Retinal pigment epithelial cell (primary cell): ENCODE measurements around the gene SLC8A1.

Source experiments
- DNase-seq: peaks from one replicate; pipeline ENCODE4 v3.0.0-alpha.2; 2010; ENCODE audit warnings: low read depth
- H3K4me3 ChIP-seq: 2 replicates; pipeline ENCODE4 v1.5.1; 2011; ENCODE audit warnings: mild to moderate bottlenecking, low read length, control low read depth, moderate library complexity
- TF ChIP-seq, protein P1 (sequence below): conservative IDR thresholded peaks from 2 replicates; pipeline ENCODE4 v1.5.1; 2011; ENCODE audit warnings: low read depth, low read length, control low read depth, inconsistent platforms

The SLC8A1 gene

DNA sequence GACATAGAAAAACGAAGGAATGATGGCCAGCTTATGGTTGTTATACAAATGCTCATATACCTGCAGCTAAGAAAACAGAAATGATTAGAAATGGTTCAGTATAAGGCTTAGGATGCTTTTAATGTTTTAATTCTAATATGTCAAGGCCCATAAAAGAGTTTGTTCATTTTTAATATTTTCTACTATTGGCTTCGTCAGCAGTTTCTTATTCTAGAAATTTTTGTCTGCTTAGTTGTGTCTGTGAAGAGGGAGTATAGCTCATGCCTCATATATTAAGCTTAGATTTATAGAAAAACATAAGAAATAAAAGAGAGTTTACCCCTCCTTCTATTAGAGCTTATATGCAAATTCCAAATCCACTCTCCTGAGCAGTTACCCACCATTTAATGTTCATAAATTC lies 292.6 kb downstream of the SLC8A1 start:
- TF ChIP-seq, protein P1, sequence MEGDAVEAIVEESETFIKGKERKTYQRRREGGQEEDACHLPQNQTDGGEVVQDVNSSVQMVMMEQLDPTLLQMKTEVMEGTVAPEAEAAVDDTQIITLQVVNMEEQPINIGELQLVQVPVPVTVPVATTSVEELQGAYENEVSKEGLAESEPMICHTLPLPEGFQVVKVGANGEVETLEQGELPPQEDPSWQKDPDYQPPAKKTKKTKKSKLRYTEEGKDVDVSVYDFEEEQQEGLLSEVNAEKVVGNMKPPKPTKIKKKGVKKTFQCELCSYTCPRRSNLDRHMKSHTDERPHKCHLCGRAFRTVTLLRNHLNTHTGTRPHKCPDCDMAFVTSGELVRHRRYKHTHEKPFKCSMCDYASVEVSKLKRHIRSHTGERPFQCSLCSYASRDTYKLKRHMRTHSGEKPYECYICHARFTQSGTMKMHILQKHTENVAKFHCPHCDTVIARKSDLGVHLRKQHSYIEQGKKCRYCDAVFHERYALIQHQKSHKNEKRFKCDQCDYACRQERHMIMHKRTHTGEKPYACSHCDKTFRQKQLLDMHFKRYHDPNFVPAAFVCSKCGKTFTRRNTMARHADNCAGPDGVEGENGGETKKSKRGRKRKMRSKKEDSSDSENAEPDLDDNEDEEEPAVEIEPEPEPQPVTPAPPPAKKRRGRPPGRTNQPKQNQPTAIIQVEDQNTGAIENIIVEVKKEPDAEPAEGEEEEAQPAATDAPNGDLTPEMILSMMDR: no peak
- H3K4me3 ChIP-seq: no peak overlapping the region
- no peak for DNase-seq

GRCh38 chr2:40158781-40159180 lies 293.1 kb downstream of the SLC8A1 start:
- no peak for DNase-seq
- TF ChIP-seq, protein P1: no peak
- no peak overlapping the region for H3K4me3 ChIP-seq

DNA sequence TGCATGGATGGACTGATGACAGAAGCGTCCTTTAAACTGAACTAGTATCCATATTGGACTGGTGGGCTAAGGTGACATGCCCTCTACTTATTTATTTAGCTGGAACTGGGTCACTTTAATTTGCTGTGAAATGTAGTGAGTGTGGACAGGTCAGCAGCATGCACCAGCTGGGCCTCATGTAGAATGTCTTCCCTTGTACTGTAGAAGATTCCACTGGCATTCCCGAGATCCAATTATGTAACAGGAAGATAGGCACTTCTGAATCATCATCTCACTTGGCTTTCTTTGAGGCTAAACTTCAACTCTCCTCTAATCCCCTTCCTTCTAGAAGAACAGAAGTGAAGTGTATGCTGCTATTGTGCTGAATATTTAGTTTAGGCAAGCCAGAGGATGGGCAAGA lies 296.2 kb downstream of the SLC8A1 start:
- H3K4me3 ChIP-seq: no peak overlapping the region
- TF ChIP-seq, protein P1: no peak
- DNase-seq: no peak

DNA sequence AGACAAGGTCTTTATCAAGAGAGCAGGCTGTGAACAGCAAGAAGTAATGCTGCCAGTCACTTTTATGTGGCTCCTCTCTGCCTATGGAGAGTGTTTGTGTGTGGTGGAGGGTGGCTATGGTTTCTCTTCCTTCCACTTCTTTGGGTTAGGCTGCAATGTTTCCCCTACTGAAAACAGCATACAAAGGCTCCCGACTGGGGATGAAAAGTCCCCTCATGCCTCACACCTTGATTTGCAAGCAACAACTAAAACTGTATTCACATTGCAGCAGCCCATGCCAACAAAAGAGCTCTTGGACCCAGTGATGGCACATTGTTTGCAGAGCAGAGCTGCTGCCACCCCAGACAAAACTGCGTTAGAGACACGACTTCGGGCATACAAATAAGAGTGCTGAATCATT lies 301.6 kb downstream of the SLC8A1 start:
- DNase-seq: no peak
- H3K4me3 ChIP-seq: no peak overlapping the region
- TF ChIP-seq, protein P1: no peak

DNA sequence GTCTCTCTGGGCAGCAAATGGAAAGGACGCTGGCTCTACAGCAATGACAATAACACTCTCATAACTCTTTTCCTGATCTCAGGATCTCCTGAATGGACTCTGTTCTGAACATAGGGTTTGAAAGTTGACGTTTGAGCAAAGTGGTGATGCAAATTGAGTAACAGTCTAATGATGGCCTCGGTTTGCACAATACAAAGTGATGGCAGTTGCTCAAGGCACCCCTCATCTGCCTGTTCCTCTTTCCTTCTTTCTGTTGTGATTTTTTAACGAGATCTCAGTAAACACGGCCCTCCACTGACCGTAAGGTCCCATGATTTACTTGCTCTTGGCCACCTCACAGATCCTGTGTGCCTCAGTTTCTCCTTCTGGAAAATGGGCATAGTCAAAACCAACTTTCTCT lies 303.6 kb downstream of the SLC8A1 start:
- no peak for DNase-seq
- TF ChIP-seq, protein P1: no peak
- H3K4me3 ChIP-seq: no peak overlapping the region

- TF ChIP-seq, protein P1: no peak
- no peak overlapping the region for H3K4me3 ChIP-seq
- DNase-seq: no peak
Observed at GRCh38 chr2:40147360-40147759, 304.5 kb downstream of the SLC8A1 start.

- no peak overlapping the region for H3K4me3 ChIP-seq
- DNase-seq: no peak
- TF ChIP-seq, protein P1: no peak
Observed at GRCh38 chr2:40144022-40144421, 307.9 kb downstream of the SLC8A1 start.
